K562 (cell line): ENCODE measurements around the gene HOXB3. TPM values are rescaled to one million over a fixed set of nuclear protein-coding genes. Genes with fewer than 3 reads are reported as not detected.
A peak's percentile ranks its signal among the peaks of the same experiment; 100 is the strongest.

ENCODE experiments used
- ARNT ChIP-seq, 2 experiments: fragments of 450-650 bp; IDR thresholded peaks; 2 replicates each; pipeline ENCODE4 v1.6.1; 2016; ENCODE audit warnings: mild to moderate bottlenecking in 1 of 2
- CC2D1A ChIP-seq: fragments of 450-650 bp; IDR thresholded peaks from 2 replicates; pipeline ENCODE4 v1.6.1; 2017; ENCODE audit warnings: mild to moderate bottlenecking
- E2F5 ChIP-seq: sonication (generic); formaldehyde crosslinking; IDR thresholded peaks from 2 replicates; pipeline ENCODE4 v1.8.0; 2022; ENCODE audit warnings: mild to moderate bottlenecking, missing genetic modification reagents
- ETV6 ChIP-seq, 3 experiments: fragments of 150-350 bp in 1 of 3; sonication (generic) in 1 of 3; formaldehyde crosslinking in 1 of 3; IDR thresholded peaks; 2 replicates each; pipeline versions ENCODE4 v1.6.1 to v1.8.0; 2014 to 2022; ENCODE audit warnings: borderline replicate concordance in 2 of 3, low read depth in 2 of 3, antibody characterized with exemption in 1 of 3, low read length in 1 of 3, mild to moderate bottlenecking in 1 of 3, missing genetic modification reagents in 1 of 3
- FOXK1 ChIP-seq: sonication (generic); formaldehyde crosslinking; IDR thresholded peaks from 2 replicates; pipeline ENCODE4 v1.8.0; 2022; ENCODE audit warnings: missing genetic modification reagents, mild to moderate bottlenecking, borderline replicate concordance
- HNRNPL ChIP-seq: fragments of 200-400 bp; formaldehyde crosslinking; IDR thresholded peaks from 2 replicates; pipeline ENCODE4 v1.6.1; 2017; ENCODE audit warnings: low read depth, mild to moderate bottlenecking, low read length
- LARP7 ChIP-seq: fragments of 450-650 bp; IDR thresholded peaks from 2 replicates; pipeline ENCODE4 v1.6.1; 2016
- PURB ChIP-seq: sonication (generic); formaldehyde crosslinking; IDR thresholded peaks from 2 replicates; pipeline ENCODE4 v1.9.0; 2021; ENCODE audit warnings: low read depth, mild to moderate bottlenecking, missing genetic modification reagents
- RAD51 ChIP-seq: fragments of 450-650 bp; IDR thresholded peaks from 2 replicates; pipeline ENCODE4 v1.7.1; 2016; ENCODE audit warnings: low read depth, mild to moderate bottlenecking, borderline replicate concordance
- STAG1 ChIP-seq: sonication (generic); formaldehyde crosslinking; IDR thresholded peaks from 2 replicates; pipeline ENCODE4 v1.5.0; 2020; ENCODE audit warnings: missing genetic modification reagents, borderline replicate concordance
- THAP12 ChIP-seq: fragments of 250-450 bp; sonication (Bioruptor Pico); IDR thresholded peaks from 2 replicates; pipeline ENCODE4 v1.9.0; 2021; ENCODE audit warnings: mild to moderate bottlenecking, inconsistent platforms
- ZNF121 ChIP-seq: sonication (generic); formaldehyde crosslinking; conservative IDR thresholded peaks from 2 replicates; pipeline ENCODE4 v1.8.0; 2022; ENCODE audit warnings: missing genetic modification reagents
- ZNF143 ChIP-seq: sonication (generic); formaldehyde crosslinking; IDR thresholded peaks from 2 replicates; pipeline ENCODE4 v1.9.0; 2022; ENCODE audit warnings: mild to moderate bottlenecking, missing genetic modification reagents
- ZNF212 ChIP-seq: fragments of 450-650 bp; formaldehyde crosslinking; IDR thresholded peaks from 2 replicates; pipeline ENCODE4 v1.4.0; 2020; ENCODE audit warnings: mild to moderate bottlenecking
- ZNF316 ChIP-seq: fragments of 450-650 bp; IDR thresholded peaks from 2 replicates; pipeline ENCODE4 v1.6.1; 2016
- ZNF57 ChIP-seq: fragments of 450-650 bp; formaldehyde crosslinking; IDR thresholded peaks from 2 replicates; pipeline ENCODE4 v1.4.0; 2020; ENCODE audit warnings: mild to moderate bottlenecking, moderate library complexity
- polyA plus RNA-seq, 8 experiments: library from polyadenylated mRNA; depleted of rRNA in 4 of 8; stranded (reverse) in 5 of 8; unstranded in 3 of 8; fragments of >200 nt; fragmentation: Nextera tagmentation in 2 of 8; fragmentation: Illumina TruSeq in 1 of 8; extraction: Ambion mirVana in 2 of 8; extraction: Trizol in 1 of 8; gene quantifications; 2 replicates each; pipeline versions ENCODE4 v1.2.1 to v1.2.3, GENCODE V29; 2011 to 2014; ENCODE audit warnings: inconsistent platforms in 1 of 8, missing spikeins in 1 of 8
- total RNA-seq, 7 experiments: library from RNA; depleted of rRNA in 6 of 7; stranded (reverse); fragments of >200 nt in 6 of 7; fragmentation: Illumina TruSeq in 2 of 7; extraction: Trizol in 2 of 7; gene quantifications; 2 replicates each; pipeline versions ENCODE4 v1.2.1 to v1.2.3, GENCODE V29; 2011 to 2021; ENCODE audit warnings: low replicate concordance in 1 of 7
- TF ChIP-seq, protein P1 (sequence below): fragments of 250-450 bp; sonication (Bioruptor Pico); IDR thresholded peaks from 2 replicates; pipeline ENCODE4 v1.4.0; 2020; ENCODE audit warnings: borderline replicate concordance
- TF ChIP-seq, protein P2 (sequence below): fragments of 450-650 bp; IDR thresholded peaks from 2 replicates; pipeline ENCODE4 v1.6.1; 2016; ENCODE audit warnings: mild to moderate bottlenecking
- TF ChIP-seq, protein P3 (sequence below): sonication (generic); formaldehyde crosslinking; IDR thresholded peaks from 2 replicates; pipeline ENCODE4 v1.8.0; 2022; ENCODE audit warnings: mild to moderate bottlenecking, low read depth, missing genetic modification reagents

The HOXB3 gene
- total and polyA plus RNA-seq, 9 of the 15 experiments (the other 6 are each of a cell fraction or from before 2014, with no cell fraction given) = 2.4 to 41.3 (median 20.2) TPM

DNA sequence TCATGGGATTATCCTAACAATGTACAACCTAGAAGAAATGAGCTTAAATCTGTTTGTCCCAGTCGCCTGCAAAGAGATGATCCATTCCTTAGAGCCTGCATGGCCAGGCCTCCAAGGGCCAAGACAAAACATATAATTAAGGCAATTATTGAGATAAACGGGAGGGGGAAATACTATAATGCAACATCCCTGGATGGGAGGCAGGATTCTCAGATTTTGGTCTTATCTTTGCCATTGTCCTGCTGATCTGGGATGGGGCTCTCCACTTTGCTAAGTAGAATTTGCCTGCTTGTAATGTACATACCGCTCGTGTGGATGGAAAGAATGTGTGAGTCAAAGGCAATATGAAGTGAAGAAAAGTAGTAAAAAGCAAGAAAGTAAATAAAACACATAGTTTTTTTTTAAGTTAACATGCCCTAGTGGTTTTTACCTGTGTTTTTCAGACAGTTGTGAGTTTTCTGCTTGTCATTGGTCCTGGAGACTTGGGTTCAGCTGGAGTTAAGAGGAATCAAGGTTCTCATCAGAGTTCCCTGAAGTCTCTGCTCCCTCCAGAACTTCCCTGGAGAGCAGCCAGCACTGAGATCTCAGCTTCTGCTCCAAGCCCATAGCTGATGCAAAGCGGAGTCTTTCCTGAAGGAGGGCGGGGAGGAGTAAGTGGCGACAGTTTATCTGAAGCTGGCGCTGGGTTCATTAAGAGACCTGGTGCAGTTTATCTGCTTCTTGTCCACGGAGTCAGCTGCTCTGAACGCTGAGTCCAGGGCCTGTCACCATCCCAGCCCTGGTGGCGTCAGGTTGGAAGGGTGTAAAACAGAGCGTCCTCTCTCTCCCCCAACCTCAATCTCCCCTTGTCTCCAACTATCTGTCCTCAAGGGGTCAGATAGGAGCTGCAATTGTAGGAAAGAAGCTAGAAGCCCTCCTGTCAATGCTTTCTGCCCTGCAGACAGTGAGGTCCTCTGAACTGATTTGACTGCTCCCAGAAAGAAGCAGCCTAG, 89.3 kb downstream of the HOXB3 start (continued):
- TF ChIP-seq RAD51 (no peak), ZNF121 (CRISPR knock-in tag) (no peak), HNRNPL (no peak), ZNF143 (CRISPR knock-in tag) (no peak), LARP7 (no peak), ETV6 (IDR thresholded peaks at IDR 0.05; ENCODE audit: borderline replicate concordance in 1 of 2, low read depth in 2 of 2, low read length in 1 of 2) (no peak), ETV6 (CRISPR knock-in tag; IDR thresholded peaks at IDR 0.05; ENCODE audit: borderline replicate concordance) (no peak), CC2D1A (no peak; the same call in 1 of the 2 replicates), E2F5 (CRISPR knock-in tag) (no peak), ARNT (IDR thresholded peaks at IDR 0.05) (0 out of 4 replicates have a peak, but pooled peaks of 1 of the 2 experiments have one; percentile 53), ZNF57 (CRISPR knock-in tag) (no peak), FOXK1 (no peak), PURB (CRISPR knock-in tag) (no peak), STAG1 (CRISPR knock-in tag) (no peak), THAP12 (CRISPR knock-in tag) (no peak), ZNF212 (CRISPR knock-in tag) (no peak), ZNF316 (no peak)
- TF ChIP-seq, protein P1, sequence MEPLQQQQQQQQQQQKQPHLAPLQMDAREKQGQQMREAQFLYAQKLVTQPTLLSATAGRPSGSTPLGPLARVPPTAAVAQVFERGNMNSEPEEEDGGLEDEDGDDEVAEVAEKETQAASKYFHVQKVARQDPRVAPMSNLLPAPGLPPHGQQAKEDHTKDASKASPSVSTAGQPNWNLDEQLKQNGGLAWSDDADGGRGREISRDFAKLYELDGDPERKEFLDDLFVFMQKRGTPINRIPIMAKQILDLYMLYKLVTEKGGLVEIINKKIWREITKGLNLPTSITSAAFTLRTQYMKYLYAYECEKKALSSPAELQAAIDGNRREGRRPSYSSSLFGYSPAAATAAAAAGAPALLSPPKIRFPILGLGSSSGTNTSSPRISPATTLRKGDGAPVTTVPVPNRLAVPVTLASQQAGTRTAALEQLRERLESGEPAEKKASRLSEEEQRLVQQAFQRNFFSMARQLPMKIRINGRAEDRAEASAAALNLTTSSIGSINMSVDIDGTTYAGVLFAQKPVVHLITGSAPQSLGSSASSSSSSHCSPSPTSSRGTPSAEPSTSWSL (CRISPR knock-in tag) = no peak
- TF ChIP-seq, protein P2, sequence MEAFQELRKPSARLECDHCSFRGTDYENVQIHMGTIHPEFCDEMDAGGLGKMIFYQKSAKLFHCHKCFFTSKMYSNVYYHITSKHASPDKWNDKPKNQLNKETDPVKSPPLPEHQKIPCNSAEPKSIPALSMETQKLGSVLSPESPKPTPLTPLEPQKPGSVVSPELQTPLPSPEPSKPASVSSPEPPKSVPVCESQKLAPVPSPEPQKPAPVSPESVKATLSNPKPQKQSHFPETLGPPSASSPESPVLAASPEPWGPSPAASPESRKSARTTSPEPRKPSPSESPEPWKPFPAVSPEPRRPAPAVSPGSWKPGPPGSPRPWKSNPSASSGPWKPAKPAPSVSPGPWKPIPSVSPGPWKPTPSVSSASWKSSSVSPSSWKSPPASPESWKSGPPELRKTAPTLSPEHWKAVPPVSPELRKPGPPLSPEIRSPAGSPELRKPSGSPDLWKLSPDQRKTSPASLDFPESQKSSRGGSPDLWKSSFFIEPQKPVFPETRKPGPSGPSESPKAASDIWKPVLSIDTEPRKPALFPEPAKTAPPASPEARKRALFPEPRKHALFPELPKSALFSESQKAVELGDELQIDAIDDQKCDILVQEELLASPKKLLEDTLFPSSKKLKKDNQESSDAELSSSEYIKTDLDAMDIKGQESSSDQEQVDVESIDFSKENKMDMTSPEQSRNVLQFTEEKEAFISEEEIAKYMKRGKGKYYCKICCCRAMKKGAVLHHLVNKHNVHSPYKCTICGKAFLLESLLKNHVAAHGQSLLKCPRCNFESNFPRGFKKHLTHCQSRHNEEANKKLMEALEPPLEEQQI = no peak
- TF ChIP-seq, protein P3, sequence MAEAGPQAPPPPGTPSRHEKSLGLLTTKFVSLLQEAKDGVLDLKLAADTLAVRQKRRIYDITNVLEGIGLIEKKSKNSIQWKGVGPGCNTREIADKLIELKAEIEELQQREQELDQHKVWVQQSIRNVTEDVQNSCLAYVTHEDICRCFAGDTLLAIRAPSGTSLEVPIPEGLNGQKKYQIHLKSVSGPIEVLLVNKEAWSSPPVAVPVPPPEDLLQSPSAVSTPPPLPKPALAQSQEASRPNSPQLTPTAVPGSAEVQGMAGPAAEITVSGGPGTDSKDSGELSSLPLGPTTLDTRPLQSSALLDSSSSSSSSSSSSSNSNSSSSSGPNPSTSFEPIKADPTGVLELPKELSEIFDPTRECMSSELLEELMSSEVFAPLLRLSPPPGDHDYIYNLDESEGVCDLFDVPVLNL (CRISPR knock-in tag) = no peak
